Kidney epithelial cell (primary cell): Measurements from ENCODE around the gene OTOA. TPM values are rescaled to one million over a fixed set of nuclear protein-coding genes. Genes with fewer than 3 reads are reported as not detected.
"Not testable (repeated sequence)": the region's sequence is repeated elsewhere in the genome, so short reads cannot be mapped to it uniquely, and the experiment has no call there.

Experiments
- DNase-seq: peaks from one replicate; pipeline ENCODE4 v3.0.0-alpha.2; 2010; ENCODE audit warnings: low read depth
- H3K27me3 ChIP-seq: 2 replicates; pipeline ENCODE4 v1.6.0; 2011; ENCODE audit warnings: low read length; ENCODE audit not compliant: control insufficient read depth, insufficient read depth
- H3K36me3 ChIP-seq: 2 replicates; pipeline ENCODE4 v1.5.1; 2011; ENCODE audit warnings: low read length; ENCODE audit not compliant: control insufficient read depth, insufficient read depth
- H3K4me3 ChIP-seq: 2 replicates; pipeline ENCODE4 v1.5.1; 2011; ENCODE audit warnings: low read depth, mild to moderate bottlenecking, control low read depth, low read length
- total RNA-seq: library from RNA; depleted of rRNA; stranded (reverse); fragments of >200 nt; gene quantifications from 2 replicates; pipeline ENCODE4 v1.2.3, GENCODE V29; 2015
- TF ChIP-seq, protein P1 (sequence below): IDR thresholded peaks from 2 replicates; pipeline ENCODE4 v1.5.1; 2011; ENCODE audit warnings: mild to moderate bottlenecking, moderate library complexity, low read length, control low read depth, inconsistent platforms; ENCODE audit not compliant: insufficient read depth, poor library complexity, severe bottlenecking

Gene OTOA
- total RNA-seq, 1 donor from 2014 or later = 0.17 TPM

DNA sequence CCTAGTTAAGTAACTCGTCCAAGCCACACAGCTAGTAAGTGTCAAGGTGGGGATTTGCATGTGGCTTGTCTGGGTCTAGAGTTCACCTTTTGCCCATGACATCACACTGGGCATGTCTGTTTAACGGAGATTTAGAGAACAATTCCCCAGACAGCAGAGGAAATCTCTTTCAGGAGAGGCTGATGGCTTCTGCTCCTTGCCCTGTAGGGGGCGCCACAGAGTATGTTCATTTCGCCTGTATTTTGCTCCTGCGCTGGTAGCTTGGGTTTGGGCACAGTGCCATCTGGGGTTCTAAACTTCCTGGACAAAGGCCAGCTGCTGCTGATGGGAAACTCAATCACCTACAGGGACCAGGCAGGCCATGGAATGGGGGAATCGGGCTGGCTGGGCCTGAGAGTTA lies 20.4 kb downstream of the OTOA start:
- Histone ChIP-seq H3K4me3 (no peak overlapping the region), H3K36me3 (no peaks in the 10 kb centered on the region), H3K27me3 (no peaks in the 10 kb centered on the region)
- TF ChIP-seq, protein P1, sequence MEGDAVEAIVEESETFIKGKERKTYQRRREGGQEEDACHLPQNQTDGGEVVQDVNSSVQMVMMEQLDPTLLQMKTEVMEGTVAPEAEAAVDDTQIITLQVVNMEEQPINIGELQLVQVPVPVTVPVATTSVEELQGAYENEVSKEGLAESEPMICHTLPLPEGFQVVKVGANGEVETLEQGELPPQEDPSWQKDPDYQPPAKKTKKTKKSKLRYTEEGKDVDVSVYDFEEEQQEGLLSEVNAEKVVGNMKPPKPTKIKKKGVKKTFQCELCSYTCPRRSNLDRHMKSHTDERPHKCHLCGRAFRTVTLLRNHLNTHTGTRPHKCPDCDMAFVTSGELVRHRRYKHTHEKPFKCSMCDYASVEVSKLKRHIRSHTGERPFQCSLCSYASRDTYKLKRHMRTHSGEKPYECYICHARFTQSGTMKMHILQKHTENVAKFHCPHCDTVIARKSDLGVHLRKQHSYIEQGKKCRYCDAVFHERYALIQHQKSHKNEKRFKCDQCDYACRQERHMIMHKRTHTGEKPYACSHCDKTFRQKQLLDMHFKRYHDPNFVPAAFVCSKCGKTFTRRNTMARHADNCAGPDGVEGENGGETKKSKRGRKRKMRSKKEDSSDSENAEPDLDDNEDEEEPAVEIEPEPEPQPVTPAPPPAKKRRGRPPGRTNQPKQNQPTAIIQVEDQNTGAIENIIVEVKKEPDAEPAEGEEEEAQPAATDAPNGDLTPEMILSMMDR = peak; percentile 34
- DNase-seq = no peak

DNA sequence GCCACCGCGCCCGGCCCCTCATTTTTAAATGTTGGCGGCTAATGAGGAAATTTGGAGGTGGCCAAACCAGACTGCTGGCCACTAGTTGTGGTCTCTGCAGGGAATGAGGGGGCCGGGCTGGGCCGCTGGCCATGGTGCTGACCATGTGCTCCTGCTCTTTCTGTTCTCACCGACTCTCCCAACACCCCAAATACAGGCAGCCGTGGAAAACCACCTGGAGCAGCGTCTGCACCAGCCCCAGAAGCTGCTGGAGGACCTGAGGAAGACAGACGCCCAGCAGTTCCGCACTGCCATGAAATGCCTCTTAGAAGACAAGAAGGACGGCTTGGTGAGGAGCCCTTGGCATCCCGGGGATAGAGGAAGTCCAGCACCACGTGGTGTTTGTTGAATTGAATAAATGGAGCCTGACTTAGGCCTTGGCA lies 21.3 kb downstream of the OTOA start:
- H3K36me3 ChIP-seq = no peaks in the 10 kb centered on the region
- no peaks in the 10 kb centered on the region for H3K27me3 ChIP-seq
- TF ChIP-seq, protein P1 = no peak
- DNase-seq = no peak
- H3K4me3 ChIP-seq = no peak overlapping the region

DNA sequence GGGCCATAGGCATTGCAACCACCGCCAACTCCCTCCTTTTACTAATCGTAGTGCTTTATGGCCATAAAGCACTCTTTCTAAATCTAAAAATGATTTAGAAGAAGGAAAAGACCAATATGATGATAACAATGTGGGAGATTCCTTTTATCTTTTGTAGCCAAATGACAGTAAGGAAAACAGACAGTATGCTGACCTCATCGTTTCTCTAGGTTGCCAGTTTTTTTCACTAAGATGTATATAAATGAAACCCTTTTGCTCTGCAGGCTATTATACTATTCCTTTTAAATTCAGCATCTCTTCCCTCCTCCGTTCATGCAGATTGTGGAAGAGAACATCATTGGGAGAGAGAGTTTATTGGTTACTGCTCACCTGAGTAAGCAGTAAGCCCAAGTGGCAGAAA lies 25.3 kb downstream of the OTOA start:
- Histone ChIP-seq H3K4me3 (no peak overlapping the region), H3K36me3 (no peaks in the 10 kb centered on the region), H3K27me3 (no peaks in the 10 kb centered on the region)
- TF ChIP-seq, protein P1 = no peak
- no peak for DNase-seq

DNA sequence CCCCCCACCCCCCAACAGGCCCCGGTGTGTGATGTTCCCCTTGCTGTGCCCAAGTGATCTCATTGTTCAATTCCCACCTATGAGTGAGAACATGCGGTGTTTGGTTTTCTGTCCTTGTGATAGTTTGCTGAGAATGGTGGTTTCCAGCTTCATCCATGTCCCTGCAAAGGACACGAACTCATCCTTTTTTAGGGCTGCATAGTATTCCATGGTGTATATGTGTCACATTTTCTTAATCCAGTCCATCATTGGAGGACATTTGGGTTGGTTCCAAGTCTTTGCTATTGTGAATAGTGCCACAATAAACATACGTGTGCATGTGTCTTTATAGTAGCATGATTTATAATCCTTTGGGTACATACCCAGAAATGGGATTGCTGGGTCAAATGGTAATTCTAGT lies 27.2 kb downstream of the OTOA start:
- H3K27me3 ChIP-seq, H3K4me3 ChIP-seq, H3K36me3 ChIP-seq, DNase-seq: not testable (repeated sequence)

DNA sequence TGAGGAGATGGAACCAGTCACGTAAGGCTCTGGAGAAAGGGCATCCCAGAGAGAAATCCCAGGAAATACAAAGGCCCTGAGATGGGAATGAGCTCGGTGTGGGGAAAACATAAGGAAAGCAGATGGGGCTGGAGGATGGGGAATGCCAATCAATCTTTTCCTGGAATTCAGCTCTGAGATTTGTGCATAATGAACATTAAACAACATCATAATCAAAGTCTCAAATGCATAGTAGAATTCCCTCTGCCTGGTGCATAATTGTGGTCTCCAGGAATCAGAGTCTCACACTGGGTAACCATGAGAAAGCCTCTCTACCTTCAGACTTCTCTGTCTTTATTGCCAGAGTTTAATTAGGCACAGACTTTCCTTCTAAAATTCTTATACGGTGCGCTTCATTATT lies 30.8 kb downstream of the OTOA start:
- no peaks in the 10 kb centered on the region for H3K36me3 ChIP-seq
- H3K27me3 ChIP-seq = no peaks in the 10 kb centered on the region
- TF ChIP-seq, protein P1 = no peak
- no peak overlapping the region for H3K4me3 ChIP-seq
- DNase-seq = no peak

DNA sequence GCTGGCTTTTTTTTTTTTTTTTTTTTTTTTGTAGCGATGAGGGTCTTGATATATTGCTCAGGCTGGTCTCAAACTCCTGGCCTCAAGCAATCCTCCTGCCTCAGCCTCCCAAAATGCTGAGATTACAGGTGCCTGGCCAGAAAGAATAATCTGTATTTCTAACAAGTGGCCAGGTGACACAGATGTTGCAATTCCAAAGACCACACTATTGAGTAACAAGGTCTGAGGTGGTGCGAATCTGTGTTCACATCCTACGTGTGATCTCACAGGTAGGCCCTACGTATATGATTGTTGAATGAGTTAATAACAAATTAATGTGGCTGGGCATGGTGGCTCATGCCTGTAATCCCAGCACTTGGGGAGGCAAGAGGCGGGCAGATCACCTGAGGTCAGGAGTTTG lies 33.3 kb downstream of the OTOA start:
- no peak overlapping the region for H3K4me3 ChIP-seq
- H3K36me3 ChIP-seq = no peaks in the 10 kb centered on the region
- TF ChIP-seq, protein P1 = no peak
- DNase-seq = no peak
- no peaks in the 10 kb centered on the region for H3K27me3 ChIP-seq
